ENCODE data around the gene MGMT.
"Not testable (repeated sequence)": the region's sequence is repeated elsewhere in the genome, so short reads cannot be mapped to it uniquely, and the experiment has no call there.

Gene MGMT

GRCh38 chr10:129466703-129467358 lies at the start of gene MGMT:
Gene MGMT (plus strand): TSS chr10:129467241.
- DNase-seq = peak; percentile 84

GRCh38 chr10:129417870-129418269 lies 49.2 kb upstream of the MGMT start:
- no peak for DNase-seq

GRCh38 chr10:129418496-129419225 lies 48.4 kb upstream of the MGMT start:
- no peak for DNase-seq

DNA sequence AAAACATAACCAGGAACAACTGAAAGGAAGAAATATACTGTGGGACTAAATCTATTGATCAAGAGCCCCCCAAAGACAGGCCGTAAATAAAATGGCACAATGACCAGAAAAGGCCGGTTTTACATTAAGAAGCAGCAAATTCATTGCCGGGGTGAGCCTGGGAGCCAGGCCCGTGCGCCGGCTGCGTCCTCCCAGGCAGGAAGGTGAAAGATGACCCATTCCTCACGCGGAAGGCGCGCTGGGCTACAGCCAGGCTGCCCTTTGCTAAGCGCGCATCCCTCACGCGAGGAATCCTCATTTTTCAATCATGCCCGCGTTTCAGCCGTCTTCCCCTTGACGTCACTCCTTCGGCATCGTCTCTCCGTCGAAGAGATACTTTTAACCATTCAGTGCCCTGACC lies 47.6 kb upstream of the MGMT start:
- no peak for DNase-seq

DNA sequence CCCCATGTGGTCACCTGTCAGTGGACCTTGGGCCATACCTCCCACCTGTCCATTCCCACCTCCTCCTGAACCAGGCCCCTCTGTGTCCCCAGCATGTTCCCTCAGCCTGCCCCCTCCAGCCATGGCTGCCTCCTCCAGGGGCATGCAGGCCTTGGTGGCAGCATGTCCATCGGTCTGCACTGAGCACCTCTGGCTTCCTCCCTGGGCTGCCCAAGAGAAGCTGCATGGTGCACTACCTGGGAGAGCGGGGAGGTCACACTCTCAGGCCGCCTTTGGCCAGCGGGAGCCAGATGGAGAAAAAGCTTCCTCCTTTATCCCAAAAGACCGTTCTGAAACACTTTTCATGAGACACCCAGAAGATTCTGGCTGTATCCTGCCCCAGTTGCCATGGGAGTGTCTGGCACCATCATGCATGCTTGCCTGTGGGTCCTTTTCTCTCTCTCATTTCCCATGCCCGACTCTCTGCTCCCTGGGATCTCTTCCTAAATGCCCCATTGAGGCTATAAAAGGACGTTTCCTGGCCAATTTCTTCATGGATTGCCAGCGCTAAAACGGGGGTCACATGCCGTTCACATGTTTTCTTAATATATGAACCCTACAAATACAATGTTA lies 45.5 kb upstream of the MGMT start:
- DNase-seq = no peak

GRCh38 chr10:129424978-129425377 lies 42.1 kb upstream of the MGMT start:
- no peak for DNase-seq

DNA sequence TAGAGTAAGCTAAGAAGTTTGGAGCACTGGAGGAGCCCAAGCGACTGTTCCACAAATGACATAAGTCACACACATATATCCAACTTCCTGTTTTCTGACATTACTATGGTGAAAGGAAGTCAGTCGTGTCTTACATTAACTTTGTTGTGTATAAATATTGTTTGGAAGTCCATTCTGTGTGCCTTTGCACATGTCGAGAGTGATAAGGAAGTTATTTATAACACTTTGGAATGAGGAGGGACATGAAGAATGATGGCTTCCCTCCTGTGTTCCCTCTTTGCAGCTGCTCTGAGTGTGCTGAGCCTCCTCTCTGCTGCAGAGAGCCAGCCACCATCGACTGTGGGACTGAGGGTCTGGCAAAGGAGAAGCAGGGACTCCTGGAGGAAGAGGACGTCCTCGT lies 40.4 kb upstream of the MGMT start:
- DNase-seq = no peak

- no peak for DNase-seq
These were observed 33.8 kb upstream of the MGMT start for GRCh38 chr10:129433266-129433665.

GRCh38 chr10:129435724-129436123 lies 31.3 kb upstream of the MGMT start:
- DNase-seq = not testable (repeated sequence)

DNA sequence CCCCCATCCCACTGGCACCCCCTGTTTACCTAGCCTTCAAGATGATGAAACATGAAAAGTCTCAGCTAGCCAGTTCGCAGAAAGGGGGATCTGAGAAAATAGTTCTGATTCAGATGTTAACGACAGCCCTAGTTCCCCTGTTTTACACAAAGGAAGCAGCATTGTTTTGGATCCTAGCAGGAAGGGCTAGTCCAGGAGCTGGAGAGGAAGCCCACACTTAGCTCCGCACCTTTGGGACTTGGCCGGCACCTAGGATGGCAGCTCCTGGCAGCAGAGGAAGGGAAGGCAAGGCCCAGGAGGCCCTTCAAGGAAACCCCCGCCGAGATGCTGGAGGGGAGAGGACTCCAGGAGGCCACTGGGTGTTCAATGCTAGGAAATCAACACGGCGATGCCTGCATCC lies 29.0 kb upstream of the MGMT start:
- DNase-seq = no peak

DNA sequence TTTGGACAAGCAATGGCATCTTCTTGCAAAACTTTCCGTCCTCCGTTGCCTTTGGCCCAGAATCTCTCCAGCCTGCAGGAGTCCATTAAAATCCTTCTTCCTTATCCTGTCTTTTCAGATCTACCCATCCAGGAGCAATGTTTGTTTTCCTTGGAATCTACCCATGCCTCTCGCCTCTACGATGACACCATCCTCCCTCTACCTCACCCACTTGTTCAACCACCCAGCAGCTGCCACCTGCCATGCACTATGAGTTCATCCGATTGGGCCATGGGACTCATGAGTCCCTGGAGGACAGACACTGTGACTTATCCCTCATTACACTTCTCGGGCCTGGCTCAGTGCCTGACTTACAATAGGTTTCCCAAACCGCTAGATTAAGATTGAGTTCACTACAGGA lies 26.8 kb upstream of the MGMT start:
- DNase-seq = peak; percentile 1

GRCh38 chr10:129440722-129441316 lies 26.2 kb upstream of the MGMT start:
- DNase-seq = no peak

- DNase-seq = no peak
These were observed 25.6 kb upstream of the MGMT start for GRCh38 chr10:129441372-129442009.

DNA sequence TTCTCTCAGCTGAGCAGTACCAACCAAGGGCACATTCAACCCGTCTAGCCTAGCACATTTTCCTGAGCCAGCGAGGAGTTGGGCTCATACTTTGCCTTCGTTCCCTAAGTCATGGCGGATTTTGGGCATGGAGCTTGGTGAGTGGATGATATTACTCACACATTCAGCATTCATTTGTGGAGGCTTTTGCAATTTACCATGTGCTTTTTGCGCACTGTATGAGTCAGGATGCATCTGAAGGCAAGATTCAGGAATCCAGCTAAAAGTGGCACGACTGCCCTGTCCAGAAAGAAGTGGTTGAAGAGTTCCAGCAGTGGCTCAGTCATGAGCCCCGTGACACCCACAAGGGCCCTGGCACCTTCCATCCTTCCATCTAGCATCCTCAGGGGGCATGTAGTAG lies 24.2 kb upstream of the MGMT start:
- DNase-seq = no peak

- DNase-seq = no peak
These were observed 22.7 kb upstream of the MGMT start for GRCh38 chr10:129444359-129444758.

GRCh38 chr10:129445436-129446182 lies 21.4 kb upstream of the MGMT start:
- DNase-seq = no peak

DNA sequence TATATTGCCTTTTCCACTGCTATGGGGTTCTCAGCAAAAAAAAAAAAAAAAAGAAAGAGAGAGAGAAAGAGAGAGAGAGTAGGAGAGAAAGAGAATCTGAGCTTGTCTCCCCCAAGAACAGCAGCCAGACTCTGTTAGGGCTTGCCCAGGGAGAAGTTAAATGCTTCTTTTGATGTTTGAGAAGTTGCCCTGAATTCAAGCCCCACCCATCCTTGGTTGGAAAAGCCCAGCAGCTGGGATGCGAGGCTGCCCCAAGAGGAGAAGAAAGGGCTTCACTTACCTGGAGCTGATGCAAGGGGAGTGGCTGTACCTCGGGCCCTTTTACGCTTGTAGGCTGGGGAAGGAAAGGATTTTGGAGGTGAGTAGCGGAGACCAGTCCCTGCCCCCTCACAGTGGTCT lies 20.9 kb upstream of the MGMT start:
- no peak for DNase-seq

- DNase-seq = no peak
These were observed 19.6 kb upstream of the MGMT start for GRCh38 chr10:129447486-129447885.

DNA sequence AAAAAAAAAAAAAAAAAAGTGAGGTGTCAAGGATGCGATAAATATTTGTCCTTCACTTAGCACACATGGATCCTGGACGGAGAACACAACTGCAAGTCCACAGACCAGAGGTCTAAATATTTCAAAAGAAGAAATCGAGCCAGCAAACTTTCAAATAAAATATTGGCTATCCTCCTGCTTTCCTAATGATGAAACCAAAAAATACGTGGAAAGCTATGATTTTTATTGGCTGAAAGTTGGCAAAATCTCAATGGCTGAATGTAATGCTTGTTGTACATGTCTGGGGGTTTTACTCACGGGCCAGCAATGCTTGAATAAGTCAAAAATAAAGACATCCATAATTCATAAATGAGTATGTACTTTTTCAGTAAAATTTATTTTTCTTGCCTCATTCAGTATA lies 19.0 kb upstream of the MGMT start:
- DNase-seq = no peak

- DNase-seq = peak; percentile 0
These were observed 18.5 kb upstream of the MGMT start for GRCh38 chr10:129448539-129448938.

DNA sequence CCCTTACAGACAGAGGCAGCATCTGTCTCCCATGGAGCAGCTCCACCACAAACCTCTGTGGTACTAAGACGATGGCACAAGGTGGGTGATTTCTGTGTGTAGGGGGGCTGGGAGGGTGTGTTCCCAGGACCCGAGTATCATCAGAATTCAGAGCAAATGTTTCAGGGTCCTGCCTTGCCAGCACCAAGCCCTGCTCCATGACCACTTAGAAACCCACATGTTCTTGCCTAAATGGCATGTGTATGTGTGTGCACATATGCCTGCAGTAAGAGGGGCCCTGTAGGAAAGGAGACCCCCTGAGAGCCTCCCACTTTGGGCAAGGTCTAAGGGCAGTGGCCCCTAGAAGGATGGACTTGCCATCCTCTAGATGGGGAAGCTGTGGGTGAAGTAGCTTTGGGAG lies 17.1 kb upstream of the MGMT start:
- DNase-seq = no peak

DNA sequence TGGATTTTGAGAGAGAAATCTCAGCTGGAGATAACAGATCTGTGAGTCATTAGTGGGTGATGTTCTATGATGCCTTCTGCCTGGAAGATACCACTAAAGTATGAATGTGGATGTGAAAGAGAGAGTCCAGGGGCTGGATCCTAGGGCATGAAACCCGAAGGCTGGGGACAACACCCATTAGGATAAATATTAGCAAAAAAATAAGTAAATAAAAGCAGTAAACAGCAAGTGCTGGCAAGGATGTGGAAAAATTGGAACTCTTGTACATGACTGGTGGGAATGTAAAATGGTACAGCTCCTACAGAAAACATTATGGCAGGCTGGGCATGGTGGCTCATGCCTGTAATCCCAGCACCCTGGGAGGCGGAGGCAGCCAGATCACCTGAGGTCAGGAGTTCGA lies 16.6 kb upstream of the MGMT start:
- DNase-seq = no peak

DNA sequence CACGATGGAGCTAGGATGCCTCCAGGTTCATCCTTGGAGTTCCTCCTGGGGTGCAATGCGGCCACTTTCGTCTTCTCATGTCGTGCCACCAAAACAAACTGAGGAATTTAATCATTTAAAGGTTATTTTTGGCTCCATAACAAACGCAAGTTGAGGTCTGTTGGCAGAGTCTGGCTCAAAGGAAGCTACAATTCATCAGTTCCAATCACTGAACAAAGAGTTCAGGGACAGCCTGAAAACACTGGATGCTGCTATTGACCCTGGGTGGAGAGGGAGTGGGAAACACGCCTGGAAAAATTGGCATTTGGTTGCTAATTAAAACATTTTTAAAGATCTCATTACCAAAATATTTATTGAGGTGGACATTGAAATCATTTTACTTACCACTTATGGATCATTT lies 11.4 kb upstream of the MGMT start:
- no peak for DNase-seq

All from NCI-H82 (cell line).